Body of pancreas (tissue), 4 donors: ENCODE measurements around the gene TBL3.

Source experiments
- CTCF ChIP-seq, 7 experiments: fragments of 450-650 bp in 4 of 7; fragments of 200-600 bp in 3 of 7; sonication (generic) in 3 of 7; IDR thresholded peaks; one replicate each; pipeline ENCODE4 v1.5.1; 2016 to 2019; ENCODE audit warnings: antibody characterized with exemption in 7 of 7
- POLR2A ChIP-seq, 3 donors: fragments of 450-650 bp; IDR thresholded peaks; one replicate each; pipeline ENCODE4 v1.6.1; 2016; ENCODE audit warnings: antibody characterized with exemption in 3 of 3, mild to moderate bottlenecking in 2 of 3

GRCh38 chr16:2025251-2025650, 53.4 kb downstream of the TBL3 start:
- no peak for TF ChIP-seq POLR2A (IDR thresholded peaks at IDR 0.05)
- no peak for TF ChIP-seq CTCF (IDR thresholded peaks at IDR 0.05)
